Measurements from ENCODE around the gene GOLM1. TPM values are rescaled to one million over a fixed set of nuclear protein-coding genes. Genes with fewer than 3 reads are reported as not detected.

Gene GOLM1
- total RNA-seq, 1 experiment from 2014 or later: not detected

DNA sequence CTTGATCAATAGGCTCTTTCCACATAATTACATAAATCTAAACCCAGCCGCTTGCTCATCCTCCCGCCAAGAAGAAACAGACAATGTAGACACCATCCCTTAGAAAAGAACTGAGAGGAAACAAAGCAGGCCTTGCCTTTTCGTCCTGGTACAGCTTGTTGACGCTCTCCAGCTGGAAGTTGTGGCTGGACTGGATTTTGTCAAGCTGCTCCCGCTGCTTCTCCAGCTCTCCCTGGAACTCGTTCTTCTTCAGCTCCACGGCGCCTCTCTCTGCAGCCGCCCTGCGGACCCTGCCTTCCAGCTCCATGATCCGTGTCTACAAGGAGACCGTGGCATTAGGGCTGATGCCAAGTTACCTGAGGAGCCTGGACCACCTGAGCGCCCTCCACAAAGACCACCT lies 22.1 kb downstream of the GOLM1 start:
- no peaks in the 10 kb centered on the region for H4K20me1 ChIP-seq (ENCODE audit: insufficient read depth, low read depth, low read length)
- no peak for DNase-seq
- no peaks in the 10 kb centered on the region for H3K79me2 ChIP-seq (ENCODE audit: low read length)
- H3K4me1 ChIP-seq (ENCODE audit: low read length): no peaks in the 10 kb centered on the region
- H3K9ac ChIP-seq (ENCODE audit: low read length): no peak overlapping the region
- no peaks in the 10 kb centered on the region for H3K27me3 ChIP-seq (ENCODE audit: low read length)
- no peaks in the 10 kb centered on the region for H3K36me3 ChIP-seq (ENCODE audit: insufficient read depth, low read length)
- H3K4me3 ChIP-seq (ENCODE audit: low read length): no peak overlapping the region
- H3K9me3 ChIP-seq (ENCODE audit: low read length): no peaks in the 10 kb centered on the region
- H3K9me2 ChIP-seq (replicated peaks; ENCODE audit: insufficient read depth, low read length): no peaks in the 10 kb centered on the region
- H3K4me2 ChIP-seq (ENCODE audit: low read depth, low read length, poor library complexity, severe bottlenecking): no peak overlapping the region
- no peak overlapping the region for H3K27ac ChIP-seq (ENCODE audit: low read length)
- no peak overlapping the region for H2AFZ ChIP-seq (ENCODE audit: low read length)

DNA sequence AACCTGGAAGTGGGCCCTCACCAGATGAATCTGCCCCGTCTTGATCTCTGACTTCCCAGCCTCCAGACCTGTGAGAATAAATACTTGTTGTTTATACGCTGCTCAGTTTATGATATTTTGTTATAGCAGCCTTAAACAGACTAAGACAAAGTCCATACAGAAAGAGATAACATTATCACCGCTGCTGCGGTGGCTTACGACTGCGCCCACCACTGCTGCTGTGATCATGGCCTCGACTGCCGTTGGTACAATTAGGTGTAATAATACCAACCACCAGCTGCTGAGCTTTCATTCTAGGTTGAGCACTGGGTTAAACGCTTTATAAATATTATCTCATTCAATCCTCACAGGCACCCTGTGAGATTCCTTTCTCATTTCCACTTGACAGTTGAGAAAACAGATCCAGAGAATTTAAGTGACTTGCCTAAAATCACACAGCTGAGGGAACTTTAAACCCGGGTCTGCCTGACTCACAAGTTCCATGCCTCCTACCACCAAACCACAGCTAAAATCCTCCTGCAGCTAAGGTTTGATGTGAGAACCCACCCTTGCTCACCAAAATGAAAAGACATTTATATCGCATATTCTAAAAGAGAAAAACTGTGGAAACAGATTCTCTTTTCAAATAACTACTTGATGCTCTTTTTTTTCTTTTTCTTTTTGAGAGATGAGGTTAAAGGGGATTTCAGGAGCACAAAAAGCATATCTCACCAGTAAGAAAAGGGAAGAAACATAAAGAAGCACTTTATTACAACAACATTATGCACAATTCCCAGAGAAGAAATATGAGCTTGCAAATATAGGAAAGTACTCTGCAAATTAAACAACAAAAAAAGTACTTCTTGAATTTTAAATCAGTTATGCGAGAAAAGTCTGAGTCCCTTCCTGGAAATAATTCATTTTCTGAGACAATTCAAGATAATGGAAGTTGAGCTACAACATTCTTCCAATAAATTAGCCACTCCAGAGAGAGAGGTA lies 23.9 kb downstream of the GOLM1 start:
- no peaks in the 10 kb centered on the region for H3K9me3 ChIP-seq (ENCODE audit: low read length)
- H4K20me1 ChIP-seq (ENCODE audit: insufficient read depth, low read depth, low read length): no peaks in the 10 kb centered on the region
- no peaks in the 10 kb centered on the region for H3K27me3 ChIP-seq (ENCODE audit: low read length)
- H3K4me2 ChIP-seq (ENCODE audit: low read depth, low read length, poor library complexity, severe bottlenecking): no peak overlapping the region
- H3K9me2 ChIP-seq (replicated peaks; ENCODE audit: insufficient read depth, low read length): no peaks in the 10 kb centered on the region
- H2AFZ ChIP-seq (ENCODE audit: low read length): no peak overlapping the region
- H3K27ac ChIP-seq (ENCODE audit: low read length): no peak overlapping the region
- no peaks in the 10 kb centered on the region for H3K36me3 ChIP-seq (ENCODE audit: insufficient read depth, low read length)
- DNase-seq: no peak
- H3K79me2 ChIP-seq (ENCODE audit: low read length): no peaks in the 10 kb centered on the region
- H3K9ac ChIP-seq (ENCODE audit: low read length): no peak overlapping the region
- no peaks in the 10 kb centered on the region for H3K4me1 ChIP-seq (ENCODE audit: low read length)
- no peak overlapping the region for H3K4me3 ChIP-seq (ENCODE audit: low read length)

DNA sequence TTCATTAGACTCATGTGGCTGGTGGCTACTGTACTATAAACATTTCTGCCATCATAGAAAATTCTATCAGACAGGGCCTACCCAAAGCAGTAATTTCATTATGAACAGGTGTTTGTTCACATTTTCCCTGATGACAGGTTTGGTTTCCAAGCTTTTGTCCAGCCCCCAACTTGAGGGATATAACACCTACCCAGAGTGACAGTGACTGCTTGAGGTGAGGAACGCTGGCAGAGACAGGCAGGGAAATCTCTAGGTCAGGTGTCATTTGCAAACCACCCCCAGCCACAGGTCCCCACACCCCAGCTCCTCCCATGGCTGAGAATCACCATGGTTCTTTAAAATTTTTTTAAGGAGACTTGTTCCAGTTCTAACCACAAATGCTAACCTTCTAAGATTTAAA lies 25.5 kb downstream of the GOLM1 start:
- Histone ChIP-seq H3K27me3 (ENCODE audit: low read length) (no peaks in the 10 kb centered on the region), H3K9ac (ENCODE audit: low read length) (no peak overlapping the region), H3K36me3 (ENCODE audit: insufficient read depth, low read length) (no peaks in the 10 kb centered on the region), H2AFZ (ENCODE audit: low read length) (no peak overlapping the region), H4K20me1 (ENCODE audit: insufficient read depth, low read depth, low read length) (no peaks in the 10 kb centered on the region), H3K27ac (ENCODE audit: low read length) (no peak overlapping the region), H3K9me3 (ENCODE audit: low read length) (no peaks in the 10 kb centered on the region), H3K4me2 (ENCODE audit: low read depth, low read length, poor library complexity, severe bottlenecking) (no peak overlapping the region), H3K4me3 (ENCODE audit: low read length) (no peak overlapping the region), H3K9me2 (replicated peaks; ENCODE audit: insufficient read depth, low read length) (no peaks in the 10 kb centered on the region), H3K4me1 (ENCODE audit: low read length) (no peaks in the 10 kb centered on the region), H3K79me2 (ENCODE audit: low read length) (no peaks in the 10 kb centered on the region)
- DNase-seq: no peak

- Histone ChIP-seq H3K27me3 (ENCODE audit: low read length) (no peaks in the 10 kb centered on the region), H3K9ac (ENCODE audit: low read length) (no peak overlapping the region), H3K36me3 (ENCODE audit: insufficient read depth, low read length) (no peaks in the 10 kb centered on the region), H3K9me3 (ENCODE audit: low read length) (no peaks in the 10 kb centered on the region), H4K20me1 (ENCODE audit: insufficient read depth, low read depth, low read length) (no peaks in the 10 kb centered on the region), H3K4me2 (ENCODE audit: low read depth, low read length, poor library complexity, severe bottlenecking) (no peak overlapping the region), H3K4me3 (ENCODE audit: low read length) (no peak overlapping the region), H3K27ac (ENCODE audit: low read length) (no peak overlapping the region), H3K4me1 (ENCODE audit: low read length) (no peaks in the 10 kb centered on the region), H2AFZ (ENCODE audit: low read length) (no peak overlapping the region), H3K9me2 (replicated peaks; ENCODE audit: insufficient read depth, low read length) (no peaks in the 10 kb centered on the region), H3K79me2 (ENCODE audit: low read length) (no peaks in the 10 kb centered on the region)
- no peak for DNase-seq
Measured at GRCh38 chr9:86072394-86072877, 26.9 kb downstream of the GOLM1 start.

DNA sequence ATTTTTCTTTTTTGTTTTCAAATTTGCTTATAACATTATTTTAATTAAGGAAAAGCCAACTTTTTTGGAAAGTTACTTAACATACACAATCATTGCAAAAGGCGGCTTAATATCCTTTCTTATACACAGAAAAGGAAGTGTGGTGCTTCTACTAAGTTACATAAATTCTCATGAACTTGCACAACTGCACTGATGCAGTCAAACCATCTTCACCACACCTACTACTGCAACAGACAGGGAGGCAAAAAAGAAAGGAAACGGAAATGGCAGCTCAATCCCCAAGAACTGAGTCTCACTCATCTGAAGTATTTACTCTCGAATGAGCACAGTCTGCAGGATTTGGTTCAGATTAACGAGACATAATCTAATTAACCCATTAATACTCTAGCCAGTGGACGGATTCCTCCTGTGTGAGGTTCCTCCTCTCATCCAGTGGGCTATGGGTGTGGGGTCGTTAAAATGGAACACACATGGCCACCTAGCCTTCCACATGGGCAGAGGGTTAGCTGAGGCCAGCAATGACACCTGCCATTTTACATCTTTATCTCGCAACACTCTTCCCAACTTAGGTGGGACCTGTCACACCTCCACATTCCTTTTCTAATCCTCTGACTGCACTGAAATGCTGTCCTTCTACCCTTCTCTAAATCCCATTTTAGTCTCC lies 30.0 kb downstream of the GOLM1 start:
- Histone ChIP-seq H3K9me2 (replicated peaks; ENCODE audit: insufficient read depth, low read length) (no peaks in the 10 kb centered on the region), H3K27me3 (ENCODE audit: low read length) (no peaks in the 10 kb centered on the region), H3K9ac (ENCODE audit: low read length) (no peak overlapping the region), H3K4me1 (ENCODE audit: low read length) (no peaks in the 10 kb centered on the region), H2AFZ (ENCODE audit: low read length) (no peak overlapping the region), H4K20me1 (ENCODE audit: insufficient read depth, low read depth, low read length) (no peaks in the 10 kb centered on the region), H3K27ac (ENCODE audit: low read length) (no peak overlapping the region), H3K79me2 (ENCODE audit: low read length) (no peaks in the 10 kb centered on the region), H3K4me3 (ENCODE audit: low read length) (no peak overlapping the region), H3K9me3 (ENCODE audit: low read length) (no peaks in the 10 kb centered on the region), H3K36me3 (ENCODE audit: insufficient read depth, low read length) (no peaks in the 10 kb centered on the region), H3K4me2 (ENCODE audit: low read depth, low read length, poor library complexity, severe bottlenecking) (no peak overlapping the region)
- no peak for DNase-seq

DNA sequence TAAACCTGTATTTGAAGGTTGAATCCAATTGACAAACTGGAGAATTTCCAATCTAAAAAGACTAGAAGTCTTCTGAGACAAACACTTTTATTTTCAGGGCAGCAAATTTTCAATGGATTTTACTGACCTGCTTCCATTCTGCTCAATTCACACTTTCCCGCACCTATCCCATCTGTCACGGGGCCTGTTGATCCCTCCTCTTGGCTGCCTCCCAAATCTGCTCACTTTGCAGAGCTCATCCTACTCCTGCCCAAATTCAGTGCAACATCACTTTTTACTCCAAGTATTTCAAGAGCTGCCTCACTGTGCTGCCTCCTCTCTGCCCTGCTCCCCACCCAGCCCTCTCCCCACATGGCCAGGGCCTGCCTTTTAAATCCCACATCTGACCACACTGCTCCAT lies 35.1 kb downstream of the GOLM1 start:
- Histone ChIP-seq H3K36me3 (ENCODE audit: insufficient read depth, low read length) (no peaks in the 10 kb centered on the region), H3K9me3 (ENCODE audit: low read length) (no peaks in the 10 kb centered on the region), H3K4me3 (ENCODE audit: low read length) (no peak overlapping the region), H3K27me3 (ENCODE audit: low read length) (no peaks in the 10 kb centered on the region), H3K79me2 (ENCODE audit: low read length) (no peaks in the 10 kb centered on the region), H4K20me1 (ENCODE audit: insufficient read depth, low read depth, low read length) (no peaks in the 10 kb centered on the region), H3K4me2 (ENCODE audit: low read depth, low read length, poor library complexity, severe bottlenecking) (no peak overlapping the region), H2AFZ (ENCODE audit: low read length) (no peak overlapping the region), H3K9me2 (replicated peaks; ENCODE audit: insufficient read depth, low read length) (no peaks in the 10 kb centered on the region), H3K27ac (ENCODE audit: low read length) (no peak overlapping the region), H3K4me1 (ENCODE audit: low read length) (no peaks in the 10 kb centered on the region), H3K9ac (ENCODE audit: low read length) (no peak overlapping the region)
- no peak for DNase-seq

DNA sequence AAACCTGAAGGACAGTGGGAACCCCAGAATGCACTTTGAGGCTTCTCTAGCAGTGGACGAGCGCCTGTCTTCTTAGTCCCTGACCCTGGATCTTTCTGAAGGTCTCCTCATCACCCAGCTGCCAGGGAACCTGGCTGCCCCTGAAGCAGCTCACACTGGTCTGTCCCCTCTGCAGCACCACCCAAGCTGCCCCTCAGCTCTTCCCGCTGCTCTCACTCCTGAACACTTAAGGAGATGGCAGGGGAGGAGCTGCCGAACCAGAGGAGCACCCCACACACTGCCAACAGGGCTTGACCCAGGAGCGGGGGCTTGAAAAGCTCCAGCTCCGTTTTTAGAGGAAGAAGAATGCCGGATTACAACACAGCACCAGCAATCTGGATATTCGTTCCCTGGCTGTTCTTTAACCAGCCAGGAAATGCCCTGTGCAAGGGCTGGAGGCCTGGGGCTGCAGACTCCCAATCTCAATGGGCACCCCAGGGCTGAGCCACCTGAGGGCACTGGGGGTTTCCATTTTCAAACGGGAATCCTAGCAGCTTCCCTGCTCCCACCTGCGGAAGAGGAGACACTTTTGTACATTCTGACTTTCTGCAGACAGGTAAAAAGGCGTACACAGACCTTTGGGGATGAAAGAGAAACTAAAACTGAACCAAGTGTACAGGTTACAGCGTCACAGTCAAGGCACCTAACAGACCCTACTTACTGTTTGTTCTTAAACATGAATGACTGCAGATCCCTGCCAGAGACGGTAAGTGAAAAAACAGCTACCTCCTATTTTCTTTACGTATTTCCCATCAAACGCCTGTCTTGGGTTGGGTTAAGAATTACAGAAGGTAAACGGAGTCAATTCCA lies 36.3 kb downstream of the GOLM1 start:
- Histone ChIP-seq H3K4me2 (ENCODE audit: low read depth, low read length, poor library complexity, severe bottlenecking) (peak overlapping the region; percentile 7), H2AFZ (ENCODE audit: low read length) (no peak overlapping the region), H3K4me1 (ENCODE audit: low read length) (no peaks in the 10 kb centered on the region), H3K27ac (ENCODE audit: low read length) (no peak overlapping the region), H3K9ac (ENCODE audit: low read length) (no peak overlapping the region), H3K4me3 (ENCODE audit: low read length) (no peak overlapping the region), H3K27me3 (ENCODE audit: low read length) (no peaks in the 10 kb centered on the region), H4K20me1 (ENCODE audit: insufficient read depth, low read depth, low read length) (no peaks in the 10 kb centered on the region), H3K9me2 (replicated peaks; ENCODE audit: insufficient read depth, low read length) (no peaks in the 10 kb centered on the region), H3K79me2 (ENCODE audit: low read length) (no peaks in the 10 kb centered on the region), H3K36me3 (ENCODE audit: insufficient read depth, low read length) (no peaks in the 10 kb centered on the region), H3K9me3 (ENCODE audit: low read length) (no peaks in the 10 kb centered on the region)
- no peak for DNase-seq
